Endodermal cell (in vitro differentiated cells): Measurements from ENCODE around the gene PHF23. TPM values are rescaled to one million over a fixed set of nuclear protein-coding genes. Genes with fewer than 3 reads are reported as not detected.
A peak's percentile ranks its signal among the peaks of the same experiment; 100 is the strongest.

Experiments used
- DNase-seq: peaks from one replicate; pipeline ENCODE4 v3.0.0-alpha.2; 2017
- H3K27ac ChIP-seq: 2 replicates; pipeline ENCODE4 v1.5.1; 2013; ENCODE audit warnings: mild to moderate bottlenecking, low read depth, low read length, moderate library complexity
- H3K27me3 ChIP-seq: 2 replicates; pipeline ENCODE4 v1.6.1; 2013; ENCODE audit warnings: mild to moderate bottlenecking, low read length, moderate library complexity; ENCODE audit not compliant: insufficient read depth, control insufficient read depth, poor library complexity, severe bottlenecking
- H3K36me3 ChIP-seq: 2 replicates; pipeline ENCODE4 v1.7.0; 2013; ENCODE audit warnings: mild to moderate bottlenecking, low read length, moderate library complexity; ENCODE audit not compliant: control insufficient read depth, insufficient read depth
- H3K4me1 ChIP-seq: one replicate; pipeline ENCODE4 v1.7.0; 2013; ENCODE audit warnings: low read length; ENCODE audit not compliant: control insufficient read depth, insufficient read depth
- H3K4me3 ChIP-seq: 2 replicates; pipeline ENCODE4 v1.5.1; 2013; ENCODE audit warnings: mild to moderate bottlenecking, low read length, moderate library complexity
- H3K9ac ChIP-seq: 2 replicates; pipeline ENCODE4 v1.6.1; 2013; ENCODE audit warnings: mild to moderate bottlenecking, low read length, moderate library complexity; ENCODE audit not compliant: poor library complexity, severe bottlenecking; ENCODE audit errors: extremely low read depth
- H3K9me3 ChIP-seq: 2 replicates; pipeline ENCODE4 v1.6.1; 2013; ENCODE audit warnings: mild to moderate bottlenecking, low read length, moderate library complexity; ENCODE audit not compliant: control insufficient read depth
- H3K27ac Mint-ChIP-seq: 2 replicates; pipeline ENCODE4 v1.8.0; 2020; ENCODE audit warnings: mixed read lengths
- H3K27me3 Mint-ChIP-seq: 2 replicates; pipeline ENCODE4 v1.8.0; 2021; ENCODE audit warnings: mild to moderate bottlenecking, mixed read lengths; ENCODE audit not compliant: insufficient read depth
- H3K36me3 Mint-ChIP-seq: 2 replicates; pipeline ENCODE4 v1.8.0; 2020; ENCODE audit warnings: low read depth, mixed read lengths
- H3K4me1 Mint-ChIP-seq: 2 replicates; pipeline ENCODE4 v1.8.0; 2020; ENCODE audit warnings: mixed read lengths
- H3K4me3 Mint-ChIP-seq: 2 replicates; pipeline ENCODE4 v1.8.0; 2020; ENCODE audit warnings: mild to moderate bottlenecking, moderate library complexity, mixed read lengths
- H3K9me3 Mint-ChIP-seq: 2 replicates; pipeline ENCODE4 v1.8.0; 2020; ENCODE audit warnings: mild to moderate bottlenecking, mixed read lengths
- CTCF ChIP-seq: fragments of 200-600 bp; sonication (generic); conservative IDR thresholded peaks from 2 replicates; pipeline ENCODE4 v1.5.0; 2021; ENCODE audit warnings: antibody characterized with exemption, mild to moderate bottlenecking
- WGBS, 2 experiments: methylation state at CpG; one replicate each; pipeline versions ENCODE4 v1.1.5 to v1.1.7; 2013; ENCODE audit warnings: missing lambda C conversion rate in 2 of 2, mixed read lengths in 1 of 2; ENCODE audit not compliant: insufficient coverage in 1 of 2, insufficient read length in 1 of 2; 5-methylcytosine and 5-hydroxymethylcytosine counted together
- total RNA-seq, 2 donors: library from RNA; stranded (reverse); fragmentation: NEBNext Ultra II Directional in 1 of 2; extraction: Animal tissue kit (Norgen Biotek cat#: 25700) in 1 of 2; gene quantifications; 2 replicates in 1 of 2; 3 replicates in 1 of 2; pipeline ENCODE4 v1.2.1, GENCODE V29; 2021

Gene PHF23
- total RNA-seq, 2 donors from 2014 or later, result 67.3 to 71.6 TPM

GRCh38 chr17:7203391-7203790 lies 35.9 kb downstream of the PHF23 start:
- Mint-ChIP-seq H3K36me3 (peaks cover 20% of the 10 kb centered on the region), H3K9me3 (no peaks in the 10 kb centered on the region), H3K27me3 (peaks cover 19% of the 10 kb centered on the region), H3K27ac (no peak overlapping the region), H3K4me1 (peaks cover 9% of the 10 kb centered on the region), H3K4me3 (no peak overlapping the region)
- no peak overlapping the region for H3K27ac ChIP-seq
- H3K4me3 ChIP-seq, result no peak overlapping the region
- DNase-seq, result peak; percentile 39
- no peaks in the 10 kb centered on the region for H3K4me1 ChIP-seq
- no peak for TF ChIP-seq CTCF
- H3K9me3 ChIP-seq, result no peaks in the 10 kb centered on the region
- H3K27me3 ChIP-seq, result no peaks in the 10 kb centered on the region
- peaks cover 21% of the 10 kb centered on the region for H3K36me3 ChIP-seq
- 96 to 99% methylated on average over 11 to 16 of the region's 16 CpGs for WGBS, 2 experiments
- H3K9ac ChIP-seq, result no peak overlapping the region

GRCh38 chr17:7196651-7197401 lies 42.4 kb downstream of the PHF23 start:
- Mint-ChIP-seq H3K36me3 (peaks cover 38% of the 10 kb centered on the region), H3K27me3 (no peaks in the 10 kb centered on the region), H3K27ac (no peak overlapping the region), H3K9me3 (no peaks in the 10 kb centered on the region), H3K4me1 (no peaks in the 10 kb centered on the region), H3K4me3 (no peak overlapping the region)
- DNase-seq, result peak; percentile 39
- no peak overlapping the region for H3K9ac ChIP-seq
- WGBS, 2 experiments, result 93 to 97% methylated on average over 17 to 22 of the region's 22 CpGs
- no peaks in the 10 kb centered on the region for H3K27me3 ChIP-seq
- H3K4me3 ChIP-seq, result no peak overlapping the region
- H3K4me1 ChIP-seq, result no peaks in the 10 kb centered on the region
- H3K36me3 ChIP-seq, result peaks cover 26% of the 10 kb centered on the region
- H3K9me3 ChIP-seq, result no peaks in the 10 kb centered on the region
- TF ChIP-seq CTCF, result no peak
- H3K27ac ChIP-seq, result no peak overlapping the region

GRCh38 chr17:7195971-7196370 lies 43.3 kb downstream of the PHF23 start:
- WGBS, 2 experiments, result 91 to 97% methylated on average over 11 to 12 of the region's 12 CpGs
- Mint-ChIP-seq H3K4me1 (no peaks in the 10 kb centered on the region), H3K27ac (no peak overlapping the region), H3K4me3 (no peak overlapping the region), H3K27me3 (no peaks in the 10 kb centered on the region), H3K9me3 (no peaks in the 10 kb centered on the region), H3K36me3 (peaks cover 40% of the 10 kb centered on the region)
- Histone ChIP-seq H3K4me1 (peaks cover 2% of the 10 kb centered on the region), H3K27me3 (no peaks in the 10 kb centered on the region), H3K4me3 (no peak overlapping the region), H3K27ac (no peak overlapping the region), H3K9me3 (no peaks in the 10 kb centered on the region), H3K9ac (no peak overlapping the region), H3K36me3 (peaks cover 23% of the 10 kb centered on the region)
- no peak for DNase-seq
- no peak for TF ChIP-seq CTCF
